B cell (primary cell): ENCODE results near the gene NCAM1. TPM values are rescaled to one million over a fixed set of nuclear protein-coding genes. Genes with fewer than 3 reads are reported as not detected.

Experiments used
- ATAC-seq: fragments of 200-7000 bp; cut with Tn5 transposase; one replicate; pipeline ENCODE4 v1.10.0; 2021; ENCODE audit warnings: low read depth, mild to moderate bottlenecking, moderate number of reproducible peaks, moderate library complexity
- CTCF ChIA-PET: fragments of 350-600 bp; sonication (Branson Sonifier 250); formaldehyde crosslinking; loops from one replicate; lab custom pipeline; 2021; ENCODE audit warnings: antibody characterized with exemption, inconsistent platforms; lab: Charles Lee
- POLR2A ChIA-PET: fragments of 350-600 bp; sonication (Branson Sonifier 250); formaldehyde crosslinking; loops from one replicate; lab custom pipeline; 2021; ENCODE audit warnings: antibody characterized with exemption; lab: Charles Lee
- DNase-seq: peaks from one replicate; pipeline ENCODE4 v3.0.0; 2013
- H2AFZ ChIP-seq: 2 replicates; pipeline ENCODE4 v1.6.1; 2012; ENCODE audit warnings: mild to moderate bottlenecking, low read depth, low read length; ENCODE audit not compliant: insufficient read depth, poor library complexity, severe bottlenecking
- H3K27ac ChIP-seq, 2 donors: 1 replicate in 1 of 2; 2 replicates in 1 of 2; pipeline ENCODE4 v1.5.1; 2012 to 2013; ENCODE audit warnings: low read length in 2 of 2, mild to moderate bottlenecking in 2 of 2, moderate library complexity in 1 of 2
- H3K27me3 ChIP-seq, 4 experiments: fragments of 200-600 bp in 1 of 4; sonication (generic) in 1 of 4; replicated peaks in 1 of 4; 1 replicate in 2 of 4; 2 replicates in 2 of 4; pipeline versions ENCODE4 v1.6.1 to v1.7.0; 2013 to 2016; ENCODE audit warnings: low read length in 3 of 4, mild to moderate bottlenecking in 2 of 4, mixed read lengths in 1 of 4, moderate library complexity in 1 of 4; ENCODE audit not compliant: insufficient read depth in 4 of 4, control insufficient read depth in 3 of 4; ENCODE audit errors: control extremely low read depth in 1 of 4
- H3K36me3 ChIP-seq, 2 experiments: replicated peaks in 1 of 2; 1 replicate in 1 of 2; 2 replicates in 1 of 2; pipeline versions ENCODE4 v1.6.1 to v1.7.1; 2013; ENCODE audit warnings: low read length in 1 of 2; ENCODE audit not compliant: insufficient read depth in 2 of 2, control insufficient read depth in 1 of 2; ENCODE audit errors: control extremely low read depth in 1 of 2, extremely low read depth in 1 of 2
- H3K4me1 ChIP-seq, 2 donors: fragments of 200-600 bp in 1 of 2; sonication (generic) in 1 of 2; 1 replicate in 1 of 2; 2 replicates in 1 of 2; pipeline versions ENCODE4 v1.5.1 to v1.6.1; 2013 to 2017; ENCODE audit warnings: low read length in 2 of 2; ENCODE audit not compliant: control insufficient read depth in 2 of 2, insufficient read depth in 2 of 2
- H3K4me2 ChIP-seq: replicated peaks from 2 replicates; pipeline ENCODE3; 2012; ENCODE audit warnings: mild to moderate bottlenecking, low read depth, low read length; ENCODE audit not compliant: poor library complexity, severe bottlenecking
- H3K4me3 ChIP-seq, 5 experiments: fragments of 200-600 bp in 1 of 5; sonication (generic) in 1 of 5; 1 replicate in 3 of 5; 2 replicates in 2 of 5; pipeline versions ENCODE4 v1.5.1 to v1.7.0; 2011 to 2016; ENCODE audit warnings: low read length in 4 of 5, mild to moderate bottlenecking in 4 of 5, low read depth in 2 of 5, control low read depth in 1 of 5, moderate library complexity in 1 of 5; ENCODE audit not compliant: insufficient read depth in 1 of 5; ENCODE audit errors: control extremely low read depth in 1 of 5, extremely low read depth in 1 of 5
- H3K79me2 ChIP-seq: fragments of 200-600 bp; sonication (generic); one replicate; pipeline ENCODE4 v1.6.0; 2016; ENCODE audit warnings: low read length; ENCODE audit not compliant: control insufficient read depth, insufficient read depth
- H3K9ac ChIP-seq: fragments of 200-600 bp; sonication (generic); 2 replicates; pipeline ENCODE4 v1.6.1; 2017; ENCODE audit warnings: mild to moderate bottlenecking, low read length, moderate library complexity
- H3K9me3 ChIP-seq, 3 donors: one replicate each; pipeline versions ENCODE4 v1.6.1 to v1.7.1; 2013; ENCODE audit warnings: low read length in 2 of 3; ENCODE audit not compliant: control insufficient read depth in 2 of 3, insufficient read depth in 1 of 3; ENCODE audit errors: control extremely low read depth in 1 of 3
- H4K20me1 ChIP-seq: 2 replicates; pipeline ENCODE4 v1.6.0; 2012; ENCODE audit warnings: mild to moderate bottlenecking, low read length; ENCODE audit not compliant: insufficient read depth, control insufficient read depth, poor library complexity, severe bottlenecking
- H3K27ac Mint-ChIP-seq: one replicate; pipeline ENCODE4 v1.8.0; 2021; ENCODE audit warnings: mixed read lengths
- H3K27me3 Mint-ChIP-seq: one replicate; pipeline ENCODE4 v1.8.0; 2021; ENCODE audit warnings: mixed read lengths
- H3K4me1 Mint-ChIP-seq: one replicate; pipeline ENCODE4 v1.8.0; 2021; ENCODE audit warnings: mixed read lengths
- H3K4me3 Mint-ChIP-seq: one replicate; pipeline ENCODE4 v1.8.0; 2021; ENCODE audit warnings: mixed read lengths
- H3K9me3 Mint-ChIP-seq: one replicate; pipeline ENCODE4 v1.8.0; 2022; ENCODE audit warnings: mixed read lengths; ENCODE audit not compliant: insufficient read depth
- EZH2 ChIP-seq: IDR thresholded peaks from 2 replicates; pipeline ENCODE4 v1.6.1; 2012; ENCODE audit warnings: borderline replicate concordance, low read depth, mild to moderate bottlenecking, moderate library complexity, low read length; ENCODE audit not compliant: insufficient read depth, poor library complexity, severe bottlenecking
- WGBS: methylation state at CpG from one replicate; pipeline ENCODE4 v1.1.5; 2013; ENCODE audit warnings: missing lambda C conversion rate; ENCODE audit not compliant: insufficient coverage; 5-methylcytosine and 5-hydroxymethylcytosine counted together
- intact Hi-C: fragments of 100-400 bp; cut with micrococcal nuclease; formaldehyde crosslinking; loops from one replicate; pipeline ENCODE4 v1.10.0; 2022
- polyA plus RNA-seq: library from polyadenylated mRNA; depleted of rRNA; stranded (reverse); fragments of >200 nt; gene quantifications from 2 replicates; pipeline ENCODE4 v1.2.3, GENCODE V29; 2012
- total RNA-seq, 2 donors: library from RNA; stranded (reverse); fragments of 120-200 nt in 1 of 2; gene quantifications; 1 replicate in 1 of 2; 2 replicates in 1 of 2; pipeline versions ENCODE4 v1.2.3 to v1.2.4, GENCODE V29; 2013 to 2022
- TF ChIP-seq, protein P1 (sequence below): fragments of 200-600 bp; IDR thresholded peaks from one replicate; pipeline ENCODE4 v1.8.0; 2022; ENCODE audit warnings: antibody characterized with exemption, mild to moderate bottlenecking

Gene NCAM1
- total and polyA plus RNA-seq, 2 donors (not counting 1 experiment from before 2014, with no cell fraction given) = 0.37 TPM; not detected in 1

DNA sequence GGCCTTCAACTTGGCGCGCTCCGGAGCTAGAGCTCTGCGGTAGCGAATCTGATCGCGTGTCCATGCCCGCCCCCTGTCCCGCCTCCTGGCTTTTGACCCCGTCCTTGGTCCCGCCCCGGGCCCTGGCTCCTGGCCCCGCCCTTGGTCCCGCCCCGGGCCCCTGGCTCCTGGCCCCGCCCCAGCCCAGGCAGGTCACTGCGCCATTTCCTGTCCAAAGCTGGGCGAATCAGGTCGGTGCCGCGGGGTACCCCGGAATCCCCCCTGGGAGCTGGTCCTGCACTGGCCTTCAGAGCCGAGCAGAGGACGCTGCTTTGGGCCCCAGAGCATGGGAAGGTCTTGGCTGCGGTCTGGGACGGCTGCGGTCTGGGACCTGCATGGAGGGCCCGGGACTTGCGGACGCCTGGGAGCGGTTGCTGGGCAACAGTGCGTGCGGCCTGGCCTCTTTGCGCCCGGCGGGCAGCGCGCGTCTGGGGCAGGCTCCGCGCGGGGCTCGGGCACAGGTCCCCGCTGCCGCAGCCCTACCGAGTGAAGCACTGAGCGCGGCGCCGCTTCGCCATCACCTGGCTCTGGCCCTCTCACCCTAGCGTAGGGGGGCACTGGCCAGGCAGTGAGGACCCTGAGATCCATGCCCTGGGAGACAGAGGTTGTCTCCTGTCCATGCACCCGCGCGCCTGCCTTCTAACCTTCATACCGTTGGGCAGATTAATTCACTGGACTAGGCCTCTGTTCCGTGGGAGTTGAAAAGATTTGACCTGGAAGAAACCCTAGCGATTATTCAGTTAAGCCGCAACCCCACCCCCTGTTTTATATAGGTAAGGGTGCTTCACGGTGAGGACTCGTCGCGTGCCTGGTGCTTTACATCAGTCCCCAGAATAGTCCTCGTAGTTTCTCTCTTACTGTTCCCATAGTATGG is 353.4 kb downstream of the NCAM1 start, which contains the start of gene TTC12:
TSS of gene TTC12 (plus strand) at position 195 of the 913 bp plus-strand sequence. CDS start 1,675 bp downstream, outside the sequence.
- intact Hi-C loops = loop anchor here (1.0 to 10.0 kb wide), 10 partner anchors 25 to 1437 kb away; partner anchors contain the start of genes C11orf71, CFAP68, FDXACB1 and HTR3A

More for the DNA sequence above, 353.4 kb downstream of the NCAM1 start, which contains the start of gene TTC12:
- TF ChIP-seq EZH2 = no peak
- TF ChIP-seq, protein P1, sequence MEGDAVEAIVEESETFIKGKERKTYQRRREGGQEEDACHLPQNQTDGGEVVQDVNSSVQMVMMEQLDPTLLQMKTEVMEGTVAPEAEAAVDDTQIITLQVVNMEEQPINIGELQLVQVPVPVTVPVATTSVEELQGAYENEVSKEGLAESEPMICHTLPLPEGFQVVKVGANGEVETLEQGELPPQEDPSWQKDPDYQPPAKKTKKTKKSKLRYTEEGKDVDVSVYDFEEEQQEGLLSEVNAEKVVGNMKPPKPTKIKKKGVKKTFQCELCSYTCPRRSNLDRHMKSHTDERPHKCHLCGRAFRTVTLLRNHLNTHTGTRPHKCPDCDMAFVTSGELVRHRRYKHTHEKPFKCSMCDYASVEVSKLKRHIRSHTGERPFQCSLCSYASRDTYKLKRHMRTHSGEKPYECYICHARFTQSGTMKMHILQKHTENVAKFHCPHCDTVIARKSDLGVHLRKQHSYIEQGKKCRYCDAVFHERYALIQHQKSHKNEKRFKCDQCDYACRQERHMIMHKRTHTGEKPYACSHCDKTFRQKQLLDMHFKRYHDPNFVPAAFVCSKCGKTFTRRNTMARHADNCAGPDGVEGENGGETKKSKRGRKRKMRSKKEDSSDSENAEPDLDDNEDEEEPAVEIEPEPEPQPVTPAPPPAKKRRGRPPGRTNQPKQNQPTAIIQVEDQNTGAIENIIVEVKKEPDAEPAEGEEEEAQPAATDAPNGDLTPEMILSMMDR = no peak
- peak within 1 kb of the TSS; percentile 53 to 89 (median 67) for H3K4me3 ChIP-seq
- peaks cover 3% of the 10 kb centered on the region for H3K79me2 ChIP-seq
- H3K36me3 ChIP-seq = peaks cover 0 to 26% of the 10 kb centered on the region in 2 experiments
- Mint-ChIP-seq H3K27me3 (no peaks in the 10 kb centered on the region), H3K4me1 (peaks cover 24% of the 10 kb centered on the region), H3K4me3 (peak within 1 kb of the TSS; percentile 82), H3K27ac (peak within 1 kb of the TSS; percentile 87), H3K9me3 (no peaks in the 10 kb centered on the region)
- peak within 1 kb of the TSS; percentile 94 for H3K9ac ChIP-seq
- H3K27me3 ChIP-seq = no peaks in the 10 kb centered on the region
- ATAC-seq (peak; percentile 99), DNase-seq (peak; percentile 94)
- WGBS = 4% methylated on average over 53 of the region's 64 CpGs
- peaks cover 15 to 20% of the 10 kb centered on the region in 2 donors for H3K4me1 ChIP-seq
- H4K20me1 ChIP-seq = no peaks in the 10 kb centered on the region
- peak within 1 kb of the TSS; percentile 80 for H3K4me2 ChIP-seq
- ChIA-PET POLR2A (no interaction called here), CTCF (interaction anchor here (0.5 to 5.0 kb wide), 7 partner anchors 9 to 1095 kb away, joined by 3 to 32 read pairs (median 4); no protein-coding TSS in a partner anchor)
- peak within 1 kb of the TSS; percentile 89 for H2AFZ ChIP-seq
- H3K9me3 ChIP-seq = no peaks in the 10 kb centered on the region
- H3K27ac ChIP-seq = peak within 1 kb of the TSS; percentile 80 to 94
